ENCODE results near the gene CYP4B1.

DNA sequence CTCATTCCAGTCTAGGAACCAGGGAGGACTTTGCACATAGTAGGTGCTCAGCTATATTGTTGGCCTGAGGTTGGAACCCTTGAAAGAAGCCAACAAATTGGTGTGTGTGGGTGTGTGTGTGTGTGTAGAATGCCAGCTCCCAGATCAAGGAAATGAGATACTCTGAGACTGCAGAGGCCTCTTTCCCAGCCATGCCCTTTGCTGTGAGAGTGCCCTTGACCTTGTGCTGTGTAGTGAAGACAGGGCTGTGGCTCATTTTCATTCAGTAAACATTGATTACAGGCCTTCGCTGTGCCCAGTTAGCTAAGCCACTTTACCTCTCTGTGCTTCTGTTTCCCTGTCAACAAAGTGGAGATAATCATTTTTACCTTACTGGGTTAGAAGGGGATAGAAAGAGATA, 3.2 kb downstream of the CYP4B1 start:
- TF ChIP-seq, protein P1, sequence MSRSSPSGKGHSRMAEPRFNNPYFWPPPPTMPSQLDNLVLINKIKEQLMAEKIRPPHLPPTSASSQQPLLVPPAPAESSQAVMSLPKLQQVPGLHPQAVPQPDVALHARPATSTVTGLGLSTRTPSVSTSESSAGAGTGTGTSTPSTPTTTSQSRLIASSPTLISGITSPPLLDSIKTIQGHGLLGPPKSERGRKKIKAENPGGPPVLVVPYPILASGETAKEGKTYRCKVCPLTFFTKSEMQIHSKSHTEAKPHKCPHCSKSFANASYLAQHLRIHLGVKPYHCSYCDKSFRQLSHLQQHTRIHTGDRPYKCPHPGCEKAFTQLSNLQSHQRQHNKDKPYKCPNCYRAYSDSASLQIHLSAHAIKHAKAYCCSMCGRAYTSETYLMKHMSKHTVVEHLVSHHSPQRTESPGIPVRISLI (tag by site-specific recombination; IDR thresholded peaks at IDR 0.05) = no peak
- TF ChIP-seq CTCF (tag by site-specific recombination; IDR thresholded peaks at IDR 0.05) (no peak), ZNF140 (tag by site-specific recombination; IDR thresholded peaks at IDR 0.05) (no peak), ZNF121 (tag by site-specific recombination; IDR thresholded peaks at IDR 0.05) (no peak), ZNF174 (tag by site-specific recombination; IDR thresholded peaks at IDR 0.05) (no peak), ZNF664 (tag by site-specific recombination; IDR thresholded peaks at IDR 0.05) (no peak), ZNF530 (tag by site-specific recombination; IDR thresholded peaks at IDR 0.05; ENCODE audit: low read depth) (no peak), BCL11B (tag by site-specific recombination; IDR thresholded peaks at IDR 0.05; ENCODE audit: low read depth) (no peak), ZNF350 (tag by site-specific recombination; IDR thresholded peaks at IDR 0.05) (no peak), ZNF776 (tag by site-specific recombination; IDR thresholded peaks at IDR 0.05; ENCODE audit: borderline replicate concordance) (no peak), YY1 (tag by site-specific recombination; IDR thresholded peaks at IDR 0.05) (no peak), ZNF544 (tag by site-specific recombination; IDR thresholded peaks at IDR 0.05) (no peak), ZNF555 (tag by site-specific recombination; conservative IDR thresholded peaks at IDR 0.05) (no peak)

All from HEK293 (cell line).